Tibial nerve (tissue), 3 donors: ENCODE measurements around the gene SORCS2.

Experiments used
- CTCF ChIP-seq, 5 experiments: fragments of 200-600 bp in 3 of 5; fragments of 450-650 bp in 2 of 5; sonication (generic) in 3 of 5; IDR thresholded peaks; one replicate each; pipeline ENCODE4 v1.5.1; 2016 to 2019; ENCODE audit warnings: antibody characterized with exemption in 5 of 5, mild to moderate bottlenecking in 3 of 5, moderate library complexity in 2 of 5
- POLR2A ChIP-seq, 2 donors: fragments of 450-650 bp; IDR thresholded peaks; one replicate each; pipeline ENCODE4 v1.6.1; 2017; ENCODE audit warnings: antibody characterized with exemption in 2 of 2, mild to moderate bottlenecking in 2 of 2, moderate library complexity in 2 of 2

GRCh38 chr4:7781993-7782392 is 589.7 kb downstream of the SORCS2 start:
- no peak for TF ChIP-seq CTCF (IDR thresholded peaks at IDR 0.05)
- no peak for TF ChIP-seq POLR2A (IDR thresholded peaks at IDR 0.05)
